ENCODE data around the gene PLEKHN1.
A peak's percentile ranks its signal among the peaks of the same experiment; 100 is the strongest.
"Not testable (repeated sequence)": the region's sequence is repeated elsewhere in the genome, so short reads cannot be mapped to it uniquely, and the experiment has no call there.

PLEKHN1 gene

GRCh38 chr1:997713-997992 lies 31.4 kb downstream of the PLEKHN1 start:
- no peak for DNase-seq

DNA sequence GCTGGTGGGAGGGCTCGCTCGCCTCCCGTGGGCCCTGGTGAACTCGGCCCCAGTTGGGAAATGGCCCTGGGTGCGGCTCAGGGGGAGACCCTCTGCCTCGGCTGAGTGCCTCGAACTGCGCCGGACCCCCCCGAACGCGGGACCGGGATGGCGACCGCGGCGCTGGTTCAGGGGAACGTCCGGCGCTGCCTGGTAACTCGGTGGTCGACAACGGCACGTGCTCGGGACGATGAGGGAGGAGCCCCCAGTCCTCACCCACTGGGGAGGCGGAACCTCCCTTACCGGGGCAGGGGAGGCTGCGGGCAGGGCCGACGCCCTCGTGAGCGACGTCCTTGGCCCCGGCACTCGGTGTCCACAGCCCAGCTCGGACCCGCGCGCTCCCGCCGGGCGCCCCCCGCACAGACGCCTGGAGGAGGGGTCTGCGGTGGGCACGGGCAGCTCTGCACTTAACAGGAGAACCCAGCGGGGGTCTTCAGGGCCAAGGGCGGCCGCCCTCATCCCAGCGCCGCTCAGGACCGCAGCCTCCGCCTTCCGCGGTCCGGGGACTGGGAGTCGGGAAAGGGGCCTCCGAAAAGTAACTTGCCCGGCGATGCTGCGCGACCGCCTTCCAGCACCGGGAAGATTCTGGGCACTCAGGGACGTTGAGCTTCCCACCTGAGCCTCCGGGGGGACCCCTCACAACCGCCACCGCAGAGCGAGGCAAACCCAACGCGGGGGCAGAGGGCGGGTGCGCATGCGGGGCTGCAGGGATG lies 31.9 kb downstream of the PLEKHN1 start:
- no peak for DNase-seq

- DNase-seq: no peak
These were observed 32.4 kb downstream of the PLEKHN1 start for GRCh38 chr1:998745-998994.

DNA sequence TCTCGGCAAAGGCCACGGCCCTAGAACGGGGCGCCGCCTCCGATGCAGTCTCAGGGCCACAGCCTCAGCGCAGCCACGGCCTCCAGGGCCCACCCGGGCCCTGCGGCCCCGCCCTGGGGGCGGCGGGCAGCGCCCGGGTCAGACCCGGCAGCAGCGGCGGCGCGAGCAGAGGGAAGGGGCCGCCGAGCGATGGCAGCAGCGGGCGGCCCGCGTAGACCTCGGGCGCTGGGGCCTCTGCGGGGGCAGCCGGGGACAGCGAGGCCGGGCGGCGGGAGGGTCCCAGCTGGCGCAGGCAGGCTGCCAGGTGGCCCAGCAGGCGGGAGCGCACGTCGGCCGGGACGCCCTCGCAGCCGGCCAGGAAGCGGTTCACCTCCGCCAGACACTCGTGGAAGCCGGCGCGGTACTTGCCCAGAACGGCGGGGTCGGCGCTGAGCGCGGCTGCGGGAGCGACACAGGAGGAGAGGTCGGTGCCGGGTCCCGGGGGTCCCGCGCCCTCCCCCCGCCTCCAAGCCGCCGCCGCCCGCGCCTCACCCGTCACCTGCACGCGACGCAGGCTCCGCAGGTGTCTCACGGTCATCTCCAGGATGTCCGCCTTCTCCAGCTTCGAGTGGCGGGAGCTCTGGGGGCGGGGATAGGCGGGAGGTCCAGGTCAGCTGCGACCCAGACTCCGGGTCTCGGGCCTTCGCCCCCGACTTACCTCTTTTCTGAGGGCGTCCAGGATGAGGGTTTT lies 32.9 kb downstream of the PLEKHN1 start:
- no peak for DNase-seq

DNA sequence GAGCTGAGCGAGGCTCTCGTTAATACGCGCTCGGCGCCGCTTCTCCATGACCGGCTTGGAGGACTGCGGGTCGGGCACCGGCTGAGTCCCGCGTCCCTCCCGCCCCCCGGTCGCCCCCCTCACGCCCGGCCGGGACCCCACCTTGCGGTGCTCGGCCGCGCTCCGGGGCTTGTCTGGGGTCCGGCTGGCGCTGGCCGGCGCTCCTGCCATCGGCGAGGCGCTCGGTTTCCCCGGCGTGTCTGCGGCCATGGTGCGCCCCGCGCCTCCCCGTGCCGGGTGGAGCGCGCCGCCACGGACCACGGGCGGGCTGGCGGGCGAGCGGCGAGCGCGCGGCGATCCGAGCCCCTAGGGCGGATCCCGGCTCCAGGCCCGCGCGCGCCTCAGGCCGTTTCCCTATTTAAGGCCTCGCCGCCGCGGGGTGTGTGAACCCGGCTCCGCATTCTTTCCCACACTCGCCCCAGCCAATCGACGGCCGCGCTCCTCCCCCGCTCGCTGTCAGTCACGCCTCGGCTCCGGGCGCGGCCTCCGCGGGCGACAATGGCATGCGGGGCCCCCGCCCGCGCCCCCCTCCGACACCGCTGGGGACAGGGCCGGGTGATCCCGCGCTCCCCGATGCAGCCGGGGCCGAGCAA lies 33.6 kb downstream of the PLEKHN1 start, which contains the start of gene HES4:
TSS of gene HES4 (minus strand) at position 373 of the 632 bp plus-strand sequence. CDS start at position 249, 124 bp downstream.
- peak; percentile 48 for DNase-seq

- DNase-seq: peak; percentile 35
These were observed 34.2 kb downstream of the PLEKHN1 start for GRCh38 chr1:1000357-1001056.

DNA sequence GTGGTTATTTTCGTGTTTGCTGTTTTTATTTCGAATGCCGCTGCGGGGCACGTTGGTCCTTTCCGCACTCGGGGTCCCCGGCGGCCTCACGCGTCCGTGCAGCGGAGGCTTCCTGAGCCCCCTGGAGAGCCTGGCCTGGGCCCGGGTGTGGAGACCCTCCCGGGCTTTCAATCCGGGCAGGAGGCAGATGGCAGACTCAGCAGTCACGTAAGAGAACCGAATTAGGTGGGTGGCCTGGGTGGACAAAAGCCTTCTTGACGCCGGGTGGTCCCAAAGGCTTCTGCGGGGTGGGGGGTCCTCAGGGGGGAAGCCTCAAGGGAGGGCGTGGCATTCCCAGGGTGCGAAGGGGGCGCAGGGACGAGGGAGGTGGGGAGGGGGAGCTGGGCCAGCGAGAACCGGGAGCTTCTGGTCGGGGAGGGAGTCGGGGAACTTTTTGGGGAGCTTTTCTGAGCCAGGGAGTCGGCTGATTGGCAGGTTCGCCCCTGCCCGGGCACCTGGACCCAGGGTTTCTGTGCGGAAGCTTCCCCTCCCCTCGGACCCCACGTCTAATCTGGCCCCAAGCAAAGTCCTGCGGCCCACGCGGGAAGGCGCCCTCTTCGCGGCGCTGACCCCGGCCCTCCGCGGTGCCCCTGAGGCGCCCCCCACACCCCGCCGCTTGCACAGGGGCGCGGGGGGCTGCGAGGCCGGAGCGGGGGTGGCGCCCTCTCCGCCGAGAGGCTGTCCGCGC lies 34.9 kb downstream of the PLEKHN1 start:
- no peak for DNase-seq

DNA sequence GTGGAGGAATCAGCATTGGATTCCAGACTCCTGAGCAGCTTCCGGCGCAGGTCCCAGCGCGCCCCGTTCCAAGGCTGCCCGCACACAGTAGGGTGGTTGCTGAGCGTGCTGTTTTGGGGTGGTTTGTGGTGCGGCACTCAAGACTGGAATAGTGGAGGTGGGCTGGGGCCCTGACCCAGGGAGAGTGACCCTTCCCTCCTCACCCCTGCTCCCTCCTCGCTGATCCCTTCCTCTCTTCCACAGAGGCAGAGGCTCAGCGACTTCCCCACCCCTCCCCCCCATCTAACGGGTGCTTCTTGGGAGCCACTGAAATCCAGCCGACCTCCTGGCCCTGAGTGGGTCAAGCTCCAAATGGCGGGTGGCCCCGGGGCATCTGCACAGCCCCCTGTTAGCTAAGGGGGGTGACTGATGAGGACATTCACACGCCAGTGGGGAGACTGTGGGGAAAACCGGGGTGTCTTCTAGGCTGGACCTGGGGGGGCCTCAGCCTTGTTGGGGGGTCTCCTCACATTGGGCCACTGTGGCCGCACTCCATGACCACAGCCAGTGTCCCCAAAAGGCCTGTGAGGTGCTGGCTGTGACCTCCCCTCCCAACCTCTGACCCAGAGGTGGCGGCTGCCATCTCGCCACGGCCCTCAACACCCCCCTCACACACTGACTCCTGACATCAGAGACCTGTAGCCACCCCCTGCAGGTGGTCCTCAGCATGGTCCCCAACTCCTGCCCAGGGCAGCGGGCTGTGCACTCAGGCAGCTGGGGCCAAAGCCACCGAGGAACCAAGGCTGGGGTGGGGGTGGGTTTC lies 37.5 kb downstream of the PLEKHN1 start:
- DNase-seq: no peak

DNA sequence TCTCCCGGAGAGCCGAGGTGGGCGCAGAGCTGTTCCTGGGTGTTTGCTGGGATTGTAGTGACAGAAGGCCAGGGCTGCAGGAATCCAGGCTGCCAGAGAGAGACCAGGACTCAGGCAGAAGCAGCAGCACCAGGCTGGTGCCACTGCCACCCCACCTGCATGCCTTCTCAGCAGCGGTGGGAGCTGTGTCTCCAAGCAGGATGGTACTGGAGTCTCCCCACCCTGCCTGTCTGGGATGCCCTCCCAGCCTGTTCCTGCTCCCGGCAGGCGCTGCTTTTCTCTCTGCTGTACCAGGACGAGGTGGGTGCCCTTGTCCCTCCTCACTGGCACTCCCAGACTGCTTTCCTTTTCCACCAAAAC lies 38.1 kb downstream of the PLEKHN1 start:
- DNase-seq: no peak

DNA sequence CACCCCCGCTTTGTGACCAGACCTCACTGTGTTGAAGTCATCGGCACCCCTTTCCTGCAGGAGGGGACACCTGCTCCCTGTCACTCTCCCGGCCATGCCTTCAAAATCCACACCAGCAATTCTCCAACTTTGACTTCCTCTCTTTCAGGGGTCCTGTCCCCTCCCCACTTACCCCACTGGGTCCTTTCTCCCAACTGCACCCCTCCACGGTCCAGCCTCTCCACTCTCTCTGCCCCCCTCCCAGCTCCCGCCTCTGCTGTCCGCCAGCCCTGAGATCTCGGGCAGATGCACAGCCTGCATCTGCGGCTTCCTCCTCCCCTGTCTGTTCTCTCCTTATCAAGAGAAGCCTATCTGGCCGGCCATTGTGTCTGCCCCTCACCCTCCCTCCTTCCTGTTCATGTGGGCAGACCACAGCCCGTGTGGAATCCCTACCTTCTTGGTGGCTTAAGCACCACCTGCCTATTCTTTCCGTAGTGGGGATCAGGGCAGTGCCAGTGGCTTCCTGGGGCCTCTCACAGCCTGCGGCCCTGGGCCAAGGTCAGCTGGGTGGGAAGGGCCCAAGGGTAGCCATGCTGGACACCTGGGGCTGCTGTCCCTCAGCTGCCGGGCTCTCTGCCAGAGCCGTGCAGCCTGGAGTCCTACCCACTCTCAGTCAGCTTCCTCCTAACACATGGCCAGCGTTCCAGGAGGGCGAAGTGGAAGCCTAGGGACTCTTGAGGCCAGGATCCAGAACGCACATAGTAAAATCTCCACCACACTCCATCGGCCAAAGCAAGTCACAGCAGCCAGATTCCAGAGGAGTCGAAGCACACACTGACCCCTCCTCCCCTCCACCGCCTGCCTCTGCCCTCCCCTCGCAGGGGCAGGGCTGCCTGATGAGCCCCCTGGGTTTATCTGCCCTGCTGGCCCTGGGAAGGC lies 38.8 kb downstream of the PLEKHN1 start:
- no peak for DNase-seq

DNA sequence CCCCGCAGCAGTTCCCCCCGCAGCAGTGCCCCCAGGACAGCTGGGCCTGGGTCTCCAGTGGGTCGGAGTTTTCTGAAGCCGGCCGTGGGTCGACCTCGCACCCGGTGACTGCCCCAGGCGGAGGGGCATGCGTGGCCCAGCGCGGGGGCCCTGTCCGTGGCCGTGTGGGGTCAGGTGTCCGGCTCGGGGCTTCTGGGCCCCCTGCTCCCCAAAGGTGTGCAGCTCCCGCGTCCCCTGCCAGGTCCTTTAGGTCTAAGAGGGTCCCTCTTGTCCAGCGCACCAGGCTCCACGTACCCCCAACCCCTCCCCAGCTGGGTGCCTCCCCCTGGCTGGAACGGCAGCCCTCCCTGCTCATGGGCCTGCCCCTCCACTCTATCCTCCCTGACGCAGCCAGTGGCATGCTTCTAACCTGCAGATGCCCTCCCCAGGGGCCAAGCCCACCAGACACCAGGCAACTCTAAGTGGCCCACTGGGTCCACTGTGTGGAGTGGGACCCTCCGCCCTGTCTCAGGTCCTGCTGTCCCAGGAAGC lies 39.6 kb downstream of the PLEKHN1 start:
- DNase-seq: no peak

- DNase-seq: no peak
These were observed 40.2 kb downstream of the PLEKHN1 start for GRCh38 chr1:1006305-1007159.

- DNase-seq: not testable (repeated sequence)
These were observed 43.8 kb downstream of the PLEKHN1 start for GRCh38 chr1:1010131-1010530.

DNA sequence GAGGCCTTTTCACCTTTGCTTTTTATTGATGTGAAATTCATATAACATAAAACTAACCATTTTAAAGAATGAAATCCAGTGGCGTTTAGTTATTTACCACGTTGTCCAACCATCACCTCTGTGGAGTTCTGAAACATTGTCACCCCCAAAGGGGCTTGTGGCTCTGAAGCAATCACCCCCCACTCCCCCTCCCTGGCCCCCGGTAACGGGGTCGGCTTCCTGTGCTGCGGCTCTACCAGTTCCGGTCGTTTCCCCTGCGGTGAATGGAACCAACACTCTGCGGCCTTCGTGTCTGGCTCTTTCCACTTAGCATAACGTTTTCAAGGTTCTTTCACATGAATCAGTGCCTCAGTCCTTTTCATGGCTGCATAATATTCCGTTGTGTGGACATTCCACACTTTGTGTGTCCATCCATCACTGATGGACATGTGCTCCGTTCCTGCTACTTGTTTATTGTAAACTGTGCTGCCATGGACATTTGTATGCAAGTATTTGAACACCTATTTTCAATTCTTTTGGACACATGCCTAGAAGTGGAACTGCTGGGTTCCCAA lies 45.2 kb downstream of the PLEKHN1 start:
- no peak for DNase-seq

DNA sequence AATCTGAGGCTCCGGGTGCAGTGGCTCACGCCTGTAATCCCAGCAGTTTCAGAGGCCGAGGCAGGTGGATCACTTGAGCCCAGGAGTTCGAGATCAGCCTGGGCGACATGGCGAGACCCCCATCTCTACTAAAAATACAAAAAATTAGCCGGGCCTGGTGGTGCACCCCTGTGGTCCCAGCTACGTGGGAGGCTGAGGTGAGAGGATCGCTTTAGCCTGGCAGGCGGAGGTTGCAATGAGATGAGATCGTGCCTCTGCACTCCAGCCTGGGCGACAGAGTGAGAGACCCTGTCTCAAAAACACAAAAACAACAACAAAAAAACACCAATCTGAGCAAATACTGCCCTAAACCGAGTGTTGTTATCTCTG lies 46.4 kb downstream of the PLEKHN1 start:
- not testable (repeated sequence) for DNase-seq

DNA sequence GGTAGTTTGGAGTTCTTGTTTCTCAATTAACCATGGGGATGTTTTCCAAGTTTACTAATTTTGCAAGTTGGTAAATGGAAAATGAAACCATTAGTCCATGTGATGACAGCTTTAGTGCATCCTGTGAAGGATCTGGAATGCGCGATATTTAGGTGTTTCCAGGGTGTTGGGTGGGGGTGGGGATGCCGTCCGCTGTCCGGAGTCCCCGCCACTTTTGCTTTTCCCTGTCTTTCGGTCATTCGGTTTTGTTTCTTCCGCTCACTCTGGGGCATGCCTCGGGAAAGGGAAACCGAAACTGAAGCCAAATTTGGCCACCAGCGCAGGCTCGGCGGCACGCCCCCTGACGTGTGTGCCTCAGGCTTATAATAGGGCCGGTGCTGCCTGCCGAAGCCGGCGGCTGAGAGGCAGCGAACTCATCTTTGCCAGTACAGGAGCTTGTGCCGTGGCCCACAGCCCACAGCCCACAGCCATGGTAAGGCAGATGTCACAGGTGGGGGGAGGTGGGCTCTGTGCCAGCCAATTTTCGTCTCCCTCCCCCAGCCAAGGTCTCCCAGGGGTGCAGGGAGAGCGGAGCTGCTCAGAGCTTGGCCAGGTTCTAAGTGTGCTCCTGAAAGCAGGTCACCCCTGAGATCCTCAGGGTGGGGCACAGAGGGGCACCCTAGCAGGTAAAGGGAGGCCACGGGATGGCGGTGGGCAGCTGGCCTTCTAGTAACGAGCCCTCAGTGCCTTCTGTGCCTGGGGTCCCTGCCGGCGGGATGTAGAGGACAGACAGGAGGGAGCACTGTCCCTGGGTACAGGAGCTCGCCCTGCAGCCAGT lies 47.0 kb downstream of the PLEKHN1 start, which contains the start of gene ISG15:
TSS of gene ISG15 (plus strand) at position 393 of the 817 bp plus-strand sequence. CDS start at position 470, 77 bp downstream.
- peak; percentile 84 for DNase-seq

GRCh38 chr1:1013922-1014648 lies 47.8 kb downstream of the PLEKHN1 start:
- peak; percentile 41 for DNase-seq

Measured in stimulated activated naive CD4-positive, alpha-beta T cell treated with Interleukin-2 at 50 U/mL for 16 hours (primary cell).